Stromal cell of bone marrow (primary cell): ENCODE data around the gene COL24A1.
"Not testable (repeated sequence)": the region's sequence is repeated elsewhere in the genome, so short reads cannot be mapped to it uniquely, and the experiment has no call there.

Experiments used
- DNase-seq: peaks from one replicate; pipeline ENCODE4 v3.0.0-alpha.2; 2012; ENCODE audit warnings: low read depth

The COL24A1 gene

GRCh38 chr1:85801520-85801919 is 355.1 kb downstream of the COL24A1 start:
- DNase-seq, result no peak

- DNase-seq, result no peak
These were observed 356.8 kb downstream of the COL24A1 start for GRCh38 chr1:85799737-85800136.

GRCh38 chr1:85798419-85798818 is 358.2 kb downstream of the COL24A1 start:
- no peak for DNase-seq

- not testable (repeated sequence) for DNase-seq
These were observed 379.6 kb downstream of the COL24A1 start for GRCh38 chr1:85777021-85777420.

GRCh38 chr1:85762804-85763203 is 393.8 kb downstream of the COL24A1 start:
- no peak for DNase-seq

GRCh38 chr1:85756864-85757263 is 399.7 kb downstream of the COL24A1 start:
- no peak for DNase-seq

- no peak for DNase-seq
These were observed 408.5 kb downstream of the COL24A1 start for GRCh38 chr1:85748120-85748519.

GRCh38 chr1:85746777-85747176 is 409.8 kb downstream of the COL24A1 start:
- no peak for DNase-seq

- DNase-seq, result no peak
These were observed 412.8 kb downstream of the COL24A1 start for GRCh38 chr1:85743814-85744213.

- DNase-seq, result no peak
These were observed 421.6 kb downstream of the COL24A1 start for GRCh38 chr1:85734931-85735330.

- no peak for DNase-seq
These were observed 437.8 kb downstream of the COL24A1 start for GRCh38 chr1:85718678-85719340.

GRCh38 chr1:85714418-85715114 is 442.0 kb downstream of the COL24A1 start:
- not testable (repeated sequence) for DNase-seq

GRCh38 chr1:85708829-85709227 is 447.7 kb downstream of the COL24A1 start:
- DNase-seq, result no peak

- peak; percentile 91 for DNase-seq
These were observed 448.4 kb downstream of the COL24A1 start, which contains the start of gene ZNHIT6 for GRCh38 chr1:85707990-85708828. Gene ZNHIT6, minus strand, starts transcription at chr1:85708433. Its CDS starts 149 bp downstream, at chr1:85708284.

- no peak for DNase-seq
These were observed 449.1 kb downstream of the COL24A1 start for GRCh38 chr1:85707267-85707989.

- no peak for DNase-seq
These were observed 450.6 kb downstream of the COL24A1 start for GRCh38 chr1:85705940-85706339.

- DNase-seq, result no peak
These were observed 456.1 kb downstream of the COL24A1 start for GRCh38 chr1:85700422-85700821.

GRCh38 chr1:85697895-85698294 is 458.7 kb downstream of the COL24A1 start:
- no peak for DNase-seq

GRCh38 chr1:85692730-85693314 is 463.8 kb downstream of the COL24A1 start:
- peak; percentile 54 for DNase-seq

- DNase-seq, result no peak
These were observed 466.7 kb downstream of the COL24A1 start for GRCh38 chr1:85689775-85690404.
